HG03280 (cell line): Measurements from ENCODE around the gene CHCHD3.

Experiments used
- ATAC-seq: cut with Tn5 transposase; IDR thresholded peaks from one replicate; pipeline ENCODE4 v1.9.1; 2021; ENCODE audit warnings: mild to moderate bottlenecking, moderate library complexity; ENCODE audit not compliant: unreplicated experiment

CHCHD3 gene

GRCh38 chr7:133079296-133079695 is 2.6 kb downstream of the CHCHD3 start:
- ATAC-seq = no peak

GRCh38 chr7:133077394-133077793 is 4.5 kb downstream of the CHCHD3 start:
- ATAC-seq = no peak

- ATAC-seq = no peak
These were observed 5.7 kb downstream of the CHCHD3 start for GRCh38 chr7:133076142-133076541.

GRCh38 chr7:133071506-133071905 is 10.4 kb downstream of the CHCHD3 start:
- ATAC-seq = no peak

- ATAC-seq = no peak
These were observed 11.3 kb downstream of the CHCHD3 start for GRCh38 chr7:133070562-133070961.

- ATAC-seq = no peak
These were observed 16.6 kb downstream of the CHCHD3 start for GRCh38 chr7:133065301-133065700.

- no peak for ATAC-seq
These were observed 17.6 kb downstream of the CHCHD3 start for GRCh38 chr7:133064082-133064820.

GRCh38 chr7:133061792-133062191 is 20.1 kb downstream of the CHCHD3 start:
- ATAC-seq = no peak

GRCh38 chr7:133061357-133061756 is 20.5 kb downstream of the CHCHD3 start:
- no peak for ATAC-seq

GRCh38 chr7:133060004-133060403 is 21.9 kb downstream of the CHCHD3 start:
- ATAC-seq = no peak

- no peak for ATAC-seq
These were observed 22.6 kb downstream of the CHCHD3 start for GRCh38 chr7:133059263-133059662.

- ATAC-seq = no peak
These were observed 25.3 kb downstream of the CHCHD3 start for GRCh38 chr7:133056370-133057238.

GRCh38 chr7:133054162-133054840 is 27.6 kb downstream of the CHCHD3 start:
- no peak for ATAC-seq

- ATAC-seq = no peak
These were observed 28.5 kb downstream of the CHCHD3 start for GRCh38 chr7:133053321-133053891.

GRCh38 chr7:133052826-133053225 is 29.1 kb downstream of the CHCHD3 start:
- ATAC-seq = no peak

- no peak for ATAC-seq
These were observed 29.5 kb downstream of the CHCHD3 start for GRCh38 chr7:133052401-133052756.

GRCh38 chr7:133051719-133052400 is 30.0 kb downstream of the CHCHD3 start:
- no peak for ATAC-seq

GRCh38 chr7:133051066-133051465 is 30.8 kb downstream of the CHCHD3 start:
- no peak for ATAC-seq

GRCh38 chr7:133050200-133050995 is 31.5 kb downstream of the CHCHD3 start:
- no peak for ATAC-seq

GRCh38 chr7:133048589-133048988 is 33.3 kb downstream of the CHCHD3 start:
- ATAC-seq = no peak
